GM21360 (cell line): Measurements from ENCODE around the gene OLFM2.

ENCODE experiments used
- ATAC-seq: cut with Tn5 transposase; IDR thresholded peaks from one replicate; pipeline ENCODE4 v1.9.1; 2021; ENCODE audit warnings: mild to moderate bottlenecking, moderate library complexity; ENCODE audit not compliant: unreplicated experiment

The OLFM2 gene

DNA sequence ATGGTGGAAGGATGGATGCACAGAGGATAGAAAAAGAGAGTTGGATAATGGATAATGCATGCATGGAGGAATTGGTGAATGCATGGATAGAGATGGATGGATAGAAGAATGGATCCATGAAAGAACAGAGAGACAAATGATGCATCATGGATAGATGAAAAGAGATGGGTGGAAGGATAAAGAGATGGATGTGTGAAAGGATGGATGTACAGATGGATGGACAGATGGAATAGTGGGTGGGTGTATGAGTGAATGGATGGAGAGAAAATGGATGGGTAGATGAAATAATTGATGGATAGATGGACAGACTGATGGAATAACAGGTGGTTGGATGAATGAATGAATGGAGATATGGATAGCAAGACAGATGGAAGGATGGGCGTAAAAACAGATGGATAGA is 25.7 kb downstream of the OLFM2 start:
- no peak for ATAC-seq

DNA sequence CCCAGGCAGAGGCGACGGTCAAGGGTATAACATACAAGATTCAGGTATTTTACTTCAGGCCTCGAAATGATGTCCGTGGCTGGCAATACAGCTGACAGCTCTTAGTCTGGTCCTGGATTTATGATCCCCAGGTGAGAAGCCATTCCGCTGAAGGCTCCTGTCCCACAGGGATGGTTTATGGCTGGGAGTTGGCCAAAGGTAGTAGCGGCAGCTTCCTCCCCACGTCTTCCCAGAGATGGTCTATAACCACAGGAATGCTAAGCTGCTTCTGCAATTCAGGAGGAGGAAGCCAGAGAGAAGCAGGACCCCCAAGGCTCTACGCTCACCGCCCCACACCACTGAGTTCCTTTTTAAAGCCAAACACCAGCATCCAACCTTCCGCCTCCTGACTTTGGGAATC is 27.1 kb downstream of the OLFM2 start:
- no peak for ATAC-seq

DNA sequence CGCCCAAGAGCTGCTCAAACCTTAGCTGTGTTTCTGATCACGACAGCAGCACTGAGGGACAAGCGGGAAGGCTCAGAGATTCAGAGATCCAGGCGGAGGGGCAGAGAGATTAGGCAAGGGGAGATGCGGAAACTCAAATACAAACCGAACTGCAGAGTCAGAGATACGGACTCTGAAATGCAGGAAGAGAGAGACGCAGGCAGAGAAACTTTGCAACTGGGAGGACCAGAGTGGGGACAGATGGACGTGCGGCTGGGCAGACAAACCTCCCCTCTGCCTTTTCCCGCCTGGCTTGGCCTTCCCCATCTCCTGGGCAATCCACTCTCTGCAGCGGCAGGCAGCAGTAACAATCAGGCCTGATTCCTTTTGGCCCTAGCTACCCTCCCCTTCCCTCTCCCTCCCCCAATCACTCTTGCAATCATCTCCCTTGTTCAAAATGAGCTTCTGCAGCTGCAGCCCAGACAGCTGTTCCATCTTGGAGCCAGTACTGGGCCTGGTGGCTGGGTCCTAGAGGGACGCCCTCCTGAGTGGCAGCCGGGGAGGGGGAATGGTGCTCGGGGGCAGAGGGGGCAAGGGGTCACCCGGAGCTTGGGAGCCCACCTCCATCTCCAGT is 29.7 kb downstream of the OLFM2 start:
- no peak for ATAC-seq

DNA sequence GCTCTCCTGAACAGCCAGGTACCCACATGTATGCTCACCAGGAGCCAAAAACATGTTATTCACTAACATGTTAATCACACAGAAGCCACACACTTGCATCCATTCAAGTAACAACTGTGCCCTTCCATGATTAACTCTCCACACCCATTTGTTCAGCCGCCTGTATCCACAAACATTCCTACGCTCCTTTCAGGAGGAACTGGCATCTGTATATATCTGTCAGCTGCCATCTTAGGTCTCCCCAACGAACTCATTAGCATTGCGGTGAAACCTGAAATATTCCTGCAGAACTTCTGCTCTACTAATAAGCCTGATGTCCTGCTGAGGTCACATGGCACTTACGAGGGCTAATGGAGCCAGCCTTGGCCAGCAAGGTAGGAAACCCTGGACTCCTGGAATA is 33.0 kb downstream of the OLFM2 start:
- ATAC-seq = no peak

DNA sequence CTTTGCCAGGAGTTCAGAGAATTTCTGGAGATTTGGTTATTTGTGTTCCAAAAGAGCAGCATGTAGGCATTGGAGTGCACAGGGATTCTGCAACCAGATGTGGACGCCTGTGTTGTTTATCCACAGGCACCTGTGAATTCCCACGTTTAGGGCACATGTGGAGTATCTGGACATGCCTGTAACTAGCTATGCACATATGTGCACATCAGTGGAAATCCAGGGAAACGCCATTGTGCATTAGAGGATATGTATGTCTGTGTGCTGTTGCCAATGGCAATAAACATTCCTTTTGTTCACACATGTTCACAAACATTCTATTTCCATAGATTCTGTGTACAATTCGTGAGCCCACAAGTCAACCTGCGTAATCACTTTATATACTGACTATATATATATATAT is 34.7 kb downstream of the OLFM2 start:
- no peak for ATAC-seq

- ATAC-seq = no peak
Measured at GRCh38 chr19:9901020-9901419, 35.3 kb downstream of the OLFM2 start.

DNA sequence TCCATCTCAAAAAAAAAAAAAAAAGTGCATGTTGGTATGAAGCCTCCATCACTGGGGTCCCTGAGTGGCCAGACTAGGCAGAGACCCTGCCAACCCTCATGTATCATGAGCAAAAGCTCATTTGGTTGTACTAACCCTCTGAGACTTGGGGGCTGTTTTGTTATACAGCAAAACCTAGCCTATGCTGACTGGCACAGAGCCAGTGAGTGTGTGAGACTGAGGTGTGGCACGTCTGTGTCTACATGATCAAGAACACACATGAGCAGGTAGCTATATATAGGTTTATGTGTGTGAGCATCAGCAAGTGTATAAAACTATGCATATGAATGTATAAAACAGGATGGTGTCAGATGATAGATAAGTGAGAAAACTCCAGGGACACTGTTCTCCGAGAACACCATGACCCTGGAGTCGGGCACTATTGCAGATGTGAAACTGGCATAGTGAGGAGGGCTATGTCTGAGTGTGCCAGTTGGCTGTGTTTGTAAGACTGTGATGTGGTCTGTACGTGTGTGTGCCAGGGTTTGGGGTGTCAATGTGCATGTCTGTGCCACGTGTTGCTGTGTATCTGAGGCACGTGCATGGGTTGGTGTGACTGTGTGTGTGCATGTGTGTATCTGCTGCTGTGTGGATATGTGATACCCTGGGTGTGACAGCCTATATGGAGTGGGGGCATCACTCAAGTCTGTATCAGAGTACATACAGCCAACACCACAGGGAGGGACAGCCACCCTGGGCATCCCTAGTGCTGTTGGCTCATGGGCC is 44.5 kb downstream of the OLFM2 start:
- ATAC-seq = no peak

- no peak for ATAC-seq
Measured at GRCh38 chr19:9885077-9885552, 51.2 kb downstream of the OLFM2 start.

DNA sequence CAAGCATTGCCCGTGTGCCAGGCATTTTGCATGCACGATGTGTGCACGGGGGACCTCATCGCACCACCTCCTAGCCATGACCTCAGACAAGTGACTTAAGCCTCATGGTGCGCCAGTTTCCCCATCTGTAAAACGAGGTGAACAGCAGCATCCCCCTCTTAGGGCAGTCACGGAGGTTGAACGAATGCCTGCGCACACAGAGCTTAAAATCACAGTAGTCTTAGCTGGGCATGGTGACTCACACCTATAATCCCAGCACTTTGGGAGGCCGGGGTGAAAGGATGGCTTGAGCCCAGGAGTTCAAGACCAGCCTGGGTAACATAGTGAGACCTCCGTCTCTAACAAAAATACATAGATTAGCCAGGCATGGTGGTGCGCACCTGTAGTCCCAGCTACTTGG is 52.6 kb downstream of the OLFM2 start:
- no peak for ATAC-seq

DNA sequence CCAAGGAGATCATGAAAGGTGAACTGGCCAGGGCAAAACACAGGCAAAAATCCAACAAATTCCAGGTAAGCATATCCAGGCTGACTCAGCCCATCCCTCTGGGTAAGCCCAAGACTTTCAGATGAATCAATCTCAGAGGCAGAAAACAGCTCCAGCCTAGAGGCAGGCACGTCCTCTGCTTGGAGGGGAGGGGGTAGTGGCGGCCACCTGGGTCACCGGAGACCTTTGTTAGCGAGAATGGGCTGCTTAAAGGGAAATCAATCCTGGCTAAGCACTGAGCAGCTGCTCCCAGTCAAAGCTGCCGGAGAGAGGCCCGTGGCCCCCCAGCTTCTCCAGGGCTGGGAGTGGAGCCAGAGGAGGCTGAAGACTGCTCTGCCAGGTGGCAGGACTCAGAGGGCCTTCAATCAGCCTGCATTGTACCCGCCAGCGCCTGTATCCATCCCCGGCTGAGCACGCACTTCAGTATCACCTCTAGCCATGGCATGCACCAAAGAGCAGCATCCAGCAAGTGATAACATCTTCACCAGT is 53.0 kb downstream of the OLFM2 start:
- ATAC-seq = no peak

- ATAC-seq = no peak
Measured at GRCh38 chr19:9881720-9882119, 54.6 kb downstream of the OLFM2 start.

DNA sequence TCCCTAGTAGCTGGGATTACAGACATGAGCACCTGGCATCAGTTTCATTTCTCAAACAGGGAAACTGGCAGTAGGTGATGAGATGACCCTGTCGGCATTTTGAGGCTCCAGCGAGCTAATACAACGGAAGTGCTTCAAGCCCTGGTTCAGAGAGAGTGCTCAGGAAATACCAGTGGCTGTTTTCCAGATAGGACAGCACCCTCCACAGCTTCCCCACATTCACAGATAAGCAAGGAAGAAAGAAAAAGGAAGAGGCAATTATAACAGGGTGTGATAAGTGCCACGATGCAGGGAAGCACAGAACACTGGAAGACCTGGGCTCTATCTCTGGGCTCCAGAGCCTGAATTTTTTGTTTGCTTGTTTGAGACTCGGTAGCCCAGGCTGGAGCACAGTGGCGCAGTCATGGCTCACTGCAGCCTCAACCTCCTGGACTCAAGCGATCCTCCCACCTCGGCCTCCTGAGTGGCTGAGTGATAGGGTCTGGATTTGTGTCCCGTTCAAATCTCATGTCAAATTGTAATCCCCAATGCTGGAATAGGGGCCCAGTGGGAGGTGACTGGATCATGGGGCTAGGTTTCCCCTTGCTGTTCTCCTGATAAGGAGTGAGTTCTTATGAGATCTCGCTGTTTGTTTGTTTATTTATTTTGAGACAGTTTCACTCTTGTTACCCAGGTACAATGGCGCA is 57.7 kb downstream of the OLFM2 start:
- no peak for ATAC-seq

DNA sequence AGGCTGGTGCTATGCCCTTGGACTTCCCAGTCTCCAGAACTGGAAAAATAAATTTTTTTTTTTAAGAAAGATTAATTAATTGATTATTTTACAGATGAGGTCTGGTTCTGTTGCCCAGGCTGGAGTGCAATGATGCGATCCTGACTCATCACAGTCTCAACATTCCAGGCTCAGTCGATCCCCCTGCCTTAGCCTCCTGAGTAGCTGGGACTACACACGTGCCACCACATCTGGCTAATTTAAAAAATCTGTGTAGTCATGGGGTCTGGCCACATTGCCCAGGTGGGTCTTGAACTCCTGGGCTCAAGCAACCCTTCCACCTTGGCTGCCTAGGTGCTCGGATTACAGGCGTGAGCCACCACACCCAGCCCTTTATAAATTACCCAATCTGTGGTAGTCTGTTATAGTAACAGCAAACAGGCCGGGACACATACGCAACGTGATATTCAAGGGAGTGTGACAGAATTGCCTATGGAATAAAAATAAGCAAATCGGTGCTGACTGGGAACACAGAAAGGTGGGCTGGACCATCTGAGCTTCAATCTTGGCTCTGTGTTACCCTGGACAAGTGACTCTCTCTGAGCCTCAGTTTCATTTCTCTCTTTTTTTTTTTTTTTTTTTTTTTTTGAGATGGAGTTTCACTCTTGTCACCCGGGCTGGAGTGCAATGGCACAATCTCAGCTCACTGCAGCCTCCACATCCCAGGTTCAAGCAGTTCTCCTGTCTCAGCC is 58.4 kb downstream of the OLFM2 start:
- ATAC-seq = no peak

DNA sequence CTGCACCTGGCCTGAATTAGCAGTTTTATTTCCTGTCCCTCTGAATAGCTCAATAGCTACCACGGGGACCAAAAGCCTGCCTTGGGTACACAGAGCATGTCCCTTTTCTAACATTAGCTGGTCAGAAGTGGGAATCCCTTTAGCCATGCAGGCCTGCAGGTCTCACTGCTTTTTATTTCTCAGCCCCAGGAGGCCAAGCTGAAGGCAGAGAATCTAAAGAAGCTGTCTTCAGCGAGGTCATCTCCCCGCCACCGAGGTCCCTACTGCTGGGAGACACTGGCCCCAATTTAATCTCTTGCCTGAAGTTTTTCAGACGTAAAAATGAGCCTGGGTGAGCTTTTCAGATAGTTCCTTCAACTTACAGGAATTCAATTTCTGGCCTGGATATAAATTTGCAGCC is 60.5 kb downstream of the OLFM2 start:
- ATAC-seq = no peak

DNA sequence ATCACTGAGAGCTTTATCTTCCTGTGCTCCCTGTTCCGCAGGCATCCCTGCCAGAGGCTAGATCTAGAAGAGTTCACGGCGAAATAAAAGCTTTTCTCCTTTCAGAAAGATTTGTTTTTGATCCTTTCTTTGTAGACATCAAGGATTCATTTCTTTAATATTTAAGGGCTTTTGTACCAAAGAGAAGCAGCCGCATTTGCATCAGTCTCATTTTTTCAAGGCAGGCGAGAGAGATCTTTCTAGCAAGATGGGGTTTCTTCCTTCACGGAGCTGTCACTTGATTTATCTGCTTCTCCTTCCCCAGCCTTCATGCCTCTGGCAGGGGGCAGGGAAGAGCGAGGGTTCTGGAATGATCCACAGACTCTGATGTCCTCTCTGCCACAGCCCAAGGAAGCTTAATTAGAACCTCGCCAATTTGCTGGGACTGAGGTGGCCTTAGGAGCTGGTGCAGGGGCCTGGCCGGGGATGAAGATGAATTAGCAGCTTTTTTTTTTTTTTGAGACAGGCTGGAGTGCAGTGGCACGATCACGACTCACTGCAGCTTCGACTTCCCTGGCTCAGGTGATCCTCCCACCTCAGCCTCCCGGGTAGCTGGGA is 61.2 kb downstream of the OLFM2 start:
- ATAC-seq = no peak

DNA sequence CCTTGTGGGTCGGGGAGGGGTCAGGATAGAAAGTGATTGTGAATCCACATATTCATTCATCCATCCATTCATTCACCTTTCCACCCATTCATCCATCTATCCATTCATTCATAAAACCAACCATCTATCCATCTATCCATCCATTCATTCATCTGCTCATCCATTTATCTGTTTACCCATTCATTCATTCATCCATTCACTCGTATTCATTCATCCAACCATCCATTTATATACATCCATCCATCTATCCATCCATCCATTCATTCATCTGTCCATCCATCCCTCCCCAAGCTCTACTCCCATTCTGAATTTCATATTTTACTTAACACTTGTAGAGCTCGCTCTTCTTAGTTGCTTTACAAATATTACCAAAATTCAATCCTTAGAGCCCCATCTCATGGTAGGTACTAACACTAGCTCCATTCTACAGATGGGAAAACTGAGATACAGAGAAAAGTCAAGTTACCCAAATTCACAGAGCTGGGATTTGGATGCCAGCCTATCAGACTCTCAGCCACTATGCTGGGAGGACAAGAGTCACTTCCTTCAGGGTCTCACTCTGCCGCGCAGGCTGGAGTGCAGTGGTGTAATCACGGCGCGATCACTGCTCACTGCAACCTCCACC is 63.6 kb downstream of the OLFM2 start:
- no peak for ATAC-seq

GRCh38 chr19:9871626-9872338 is 64.5 kb downstream of the OLFM2 start:
- ATAC-seq = no peak

GRCh38 chr19:9868983-9869617 is 67.2 kb downstream of the OLFM2 start:
- ATAC-seq = no peak
